ENCODE results near the gene KLF17. TPM values are rescaled to one million over a fixed set of nuclear protein-coding genes. Genes with fewer than 3 reads are reported as not detected.
A peak's percentile ranks its signal among the peaks of the same experiment; 100 is the strongest.

Gene KLF17
- total RNA-seq, 2 donors from 2014 or later = not detected

GRCh38 chr1:44152692-44153091, 34.1 kb downstream of the KLF17 start:
- H3K27ac ChIP-seq (ENCODE audit: low read depth, low read length) = no peak overlapping the region
- H3K9me3 ChIP-seq (ENCODE audit: control insufficient read depth, low read length) = no peaks in the 10 kb centered on the region
- no peak overlapping the region for H3K4me3 ChIP-seq (ENCODE audit: low read length)
- Mint-ChIP-seq H3K27me3 (ENCODE audit: insufficient read depth) (peaks cover 3% of the 10 kb centered on the region), H3K4me3 (no peak overlapping the region), H3K9me3 (no peaks in the 10 kb centered on the region), H3K36me3 (ENCODE audit: low read depth) (no peaks in the 10 kb centered on the region), H3K27ac (no peak overlapping the region), H3K4me1 (peaks cover 2% of the 10 kb centered on the region)
- 67% methylated on average over 1 of the region's 1 CpG; no CpG with 5 or more reads in 1 of the 2 experiments for WGBS, 2 experiments (ENCODE audit: insufficient coverage in 1 of 2, insufficient read length in 1 of 2)
- no peak overlapping the region for H3K9ac ChIP-seq (ENCODE audit: extremely low read depth, low read length, poor library complexity, severe bottlenecking)
- peaks cover 2% of the 10 kb centered on the region for H3K4me1 ChIP-seq (ENCODE audit: control insufficient read depth, insufficient read depth, low read length)
- no peaks in the 10 kb centered on the region for H3K36me3 ChIP-seq (ENCODE audit: control insufficient read depth, insufficient read depth, low read length)
- no peaks in the 10 kb centered on the region for H3K27me3 ChIP-seq (ENCODE audit: control insufficient read depth, insufficient read depth, low read length, poor library complexity, severe bottlenecking)
- no peak for DNase-seq
- no peak for TF ChIP-seq CTCF (conservative IDR thresholded peaks at IDR 0.05)

GRCh38 chr1:44154049-44154448, 35.4 kb downstream of the KLF17 start:
- no peak overlapping the region for H3K4me3 ChIP-seq (ENCODE audit: low read length)
- Mint-ChIP-seq H3K27ac (peak overlapping the region; percentile 77), H3K9me3 (no peaks in the 10 kb centered on the region), H3K27me3 (ENCODE audit: insufficient read depth) (peaks cover 3% of the 10 kb centered on the region), H3K36me3 (ENCODE audit: low read depth) (no peaks in the 10 kb centered on the region), H3K4me1 (peaks cover 2% of the 10 kb centered on the region), H3K4me3 (no peak overlapping the region)
- no peaks in the 10 kb centered on the region for H3K27me3 ChIP-seq (ENCODE audit: control insufficient read depth, insufficient read depth, low read length, poor library complexity, severe bottlenecking)
- DNase-seq = peak; percentile 61
- 75% methylated on average over 2 of the region's 3 CpGs; no CpG with 5 or more reads in 1 of the 2 experiments for WGBS, 2 experiments (ENCODE audit: insufficient coverage in 1 of 2, insufficient read length in 1 of 2)
- no peaks in the 10 kb centered on the region for H3K9me3 ChIP-seq (ENCODE audit: control insufficient read depth, low read length)
- no peaks in the 10 kb centered on the region for H3K36me3 ChIP-seq (ENCODE audit: control insufficient read depth, insufficient read depth, low read length)
- H3K9ac ChIP-seq (ENCODE audit: extremely low read depth, low read length, poor library complexity, severe bottlenecking) = no peak overlapping the region
- TF ChIP-seq CTCF (conservative IDR thresholded peaks at IDR 0.05) = no peak
- H3K4me1 ChIP-seq (ENCODE audit: control insufficient read depth, insufficient read depth, low read length) = peaks cover 2% of the 10 kb centered on the region
- no peak overlapping the region for H3K27ac ChIP-seq (ENCODE audit: low read depth, low read length)

GRCh38 chr1:44157903-44158302, 39.3 kb downstream of the KLF17 start:
- 82 to 93% methylated on average over 1 of the region's 1 CpG for WGBS, 2 experiments (ENCODE audit: insufficient coverage in 1 of 2, insufficient read length in 1 of 2)
- DNase-seq = no peak

More at GRCh38 chr1:44157903-44158302, 39.3 kb downstream of the KLF17 start:
- TF ChIP-seq CTCF (conservative IDR thresholded peaks at IDR 0.05) = no peak
- Mint-ChIP-seq H3K36me3 (ENCODE audit: low read depth) (no peaks in the 10 kb centered on the region), H3K27me3 (ENCODE audit: insufficient read depth) (no peaks in the 10 kb centered on the region), H3K27ac (no peak overlapping the region), H3K9me3 (peaks cover 16% of the 10 kb centered on the region), H3K4me3 (no peak overlapping the region), H3K4me1 (peaks cover 2% of the 10 kb centered on the region)
- H3K36me3 ChIP-seq (ENCODE audit: control insufficient read depth, insufficient read depth, low read length) = no peaks in the 10 kb centered on the region
- no peak overlapping the region for H3K4me3 ChIP-seq (ENCODE audit: low read length)
- peaks cover 12% of the 10 kb centered on the region for H3K9me3 ChIP-seq (ENCODE audit: control insufficient read depth, low read length)
- H3K9ac ChIP-seq (ENCODE audit: extremely low read depth, low read length, poor library complexity, severe bottlenecking) = no peak overlapping the region
- H3K4me1 ChIP-seq (ENCODE audit: control insufficient read depth, insufficient read depth, low read length) = peaks cover 2% of the 10 kb centered on the region
- H3K27ac ChIP-seq (ENCODE audit: low read depth, low read length) = no peak overlapping the region
- H3K27me3 ChIP-seq (ENCODE audit: control insufficient read depth, insufficient read depth, low read length, poor library complexity, severe bottlenecking) = no peaks in the 10 kb centered on the region
